DMS79 (cell line): Measurements from ENCODE around the gene SNRNP35.
"Not testable (repeated sequence)": the region's sequence is repeated elsewhere in the genome, so short reads cannot be mapped to it uniquely, and the experiment has no call there.

Experiments used
- DNase-seq: peaks from one replicate; lab custom pipeline; 2025; lab: John Stamatoyannopoulos, UW

SNRNP35 gene

GRCh38 chr12:123449249-123449733 is 8.6 kb upstream of the SNRNP35 start:
- DNase-seq, result no peak

GRCh38 chr12:123449856-123450255 is 8.1 kb upstream of the SNRNP35 start:
- DNase-seq, result no peak

- DNase-seq, result no peak
Observed at GRCh38 chr12:123450636-123451035, 7.3 kb upstream of the SNRNP35 start.

- DNase-seq, result not testable (repeated sequence)
Observed at GRCh38 chr12:123452276-123452550, 5.7 kb upstream of the SNRNP35 start.

- DNase-seq, result peak; percentile 8
Observed at GRCh38 chr12:123453165-123453564, 4.8 kb upstream of the SNRNP35 start.

GRCh38 chr12:123463174-123463573 is 5.2 kb downstream of the SNRNP35 start:
- not testable (repeated sequence) for DNase-seq

GRCh38 chr12:123465084-123465483 is 7.1 kb downstream of the SNRNP35 start:
- DNase-seq, result no peak

- no peak for DNase-seq
Observed at GRCh38 chr12:123468786-123469185, 10.8 kb downstream of the SNRNP35 start.

- DNase-seq, result no peak
Observed at GRCh38 chr12:123469978-123470377, 12.0 kb downstream of the SNRNP35 start.

GRCh38 chr12:123471374-123472068 is 13.6 kb downstream of the SNRNP35 start:
- no peak for DNase-seq

- DNase-seq, result no peak
Observed at GRCh38 chr12:123472438-123472849, 14.5 kb downstream of the SNRNP35 start.

GRCh38 chr12:123474485-123475245 is 16.7 kb downstream of the SNRNP35 start:
- no peak for DNase-seq

- DNase-seq, result no peak
Observed at GRCh38 chr12:123475246-123475703, 17.3 kb downstream of the SNRNP35 start.

GRCh38 chr12:123478069-123478468 is 20.1 kb downstream of the SNRNP35 start:
- no peak for DNase-seq

- DNase-seq, result no peak
Observed at GRCh38 chr12:123478762-123479161, 20.8 kb downstream of the SNRNP35 start.

- DNase-seq, result no peak
Observed at GRCh38 chr12:123479442-123480180, 21.7 kb downstream of the SNRNP35 start.

- DNase-seq, result not testable (repeated sequence)
Observed at GRCh38 chr12:123481251-123481650, 23.3 kb downstream of the SNRNP35 start.

- DNase-seq, result no peak
Observed at GRCh38 chr12:123482876-123483275, 24.9 kb downstream of the SNRNP35 start.

GRCh38 chr12:123483602-123484248 is 25.8 kb downstream of the SNRNP35 start:
- DNase-seq, result no peak

- DNase-seq, result no peak
Observed at GRCh38 chr12:123485756-123486155, 27.8 kb downstream of the SNRNP35 start.

- no peak for DNase-seq
Observed at GRCh38 chr12:123487428-123487827, 29.5 kb downstream of the SNRNP35 start.

GRCh38 chr12:123488539-123489230 is 30.7 kb downstream of the SNRNP35 start:
- DNase-seq, result no peak
